ENCODE measurements around the gene CLEC2L.
"Not testable (repeated sequence)": the region's sequence is repeated elsewhere in the genome, so short reads cannot be mapped to it uniquely, and the experiment has no call there.

The CLEC2L gene

DNA sequence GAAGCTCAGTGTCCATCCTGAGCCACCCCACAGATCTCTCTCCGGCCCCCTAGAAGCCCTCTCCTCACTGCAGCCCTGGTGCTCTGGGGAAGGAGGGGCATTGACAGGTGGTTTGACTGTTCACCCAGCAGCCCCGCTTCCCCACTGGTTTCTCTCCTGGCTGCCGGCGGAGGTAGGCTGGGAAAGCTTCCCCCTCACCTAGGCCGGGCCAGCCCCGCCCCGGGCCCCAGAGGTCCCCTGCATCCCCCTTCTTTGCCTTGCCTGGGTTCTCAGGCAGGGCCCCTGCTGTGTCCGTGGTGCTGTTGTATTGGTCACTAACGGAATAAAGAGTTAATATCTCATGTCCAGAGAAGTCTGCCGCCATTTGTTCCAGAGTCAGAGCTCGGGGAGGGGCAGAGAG is 21.2 kb downstream of the CLEC2L start:
- H3K4me3 ChIP-seq: no peak overlapping the region
- H3K27ac ChIP-seq: no peak overlapping the region

DNA sequence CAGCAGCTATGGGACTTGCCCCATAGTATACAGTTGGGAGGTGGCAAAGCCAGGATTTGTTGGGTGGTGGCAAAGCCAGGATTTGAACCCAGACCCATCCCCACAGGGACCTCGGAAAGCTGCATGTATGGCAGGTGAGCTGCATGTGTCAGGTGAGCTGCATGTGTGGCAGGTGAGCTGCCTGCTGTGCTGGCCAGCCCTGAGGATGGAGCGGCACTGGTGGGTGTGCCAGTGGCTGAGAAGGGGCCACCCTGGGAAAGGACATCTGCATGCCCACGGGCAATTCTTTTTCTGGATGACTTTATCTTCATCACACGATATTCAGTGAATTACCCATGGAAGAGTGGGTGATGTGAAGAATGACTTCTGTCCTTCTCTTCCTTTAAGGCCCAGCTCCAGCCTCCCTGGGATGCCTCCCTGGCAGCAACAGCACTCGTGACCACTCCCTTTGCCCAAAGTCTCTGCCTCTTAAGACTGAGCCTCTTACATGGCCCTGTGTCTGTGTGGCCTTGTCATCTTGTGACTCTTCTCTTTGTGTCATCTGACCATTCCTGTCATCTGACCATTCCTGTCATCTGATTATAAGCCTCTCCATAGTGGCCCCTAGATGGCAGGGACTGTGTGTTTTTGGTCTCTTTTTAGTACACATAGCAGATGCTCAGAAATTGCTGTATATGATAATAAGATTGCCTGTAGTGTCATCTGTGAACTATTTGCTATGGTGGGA is 25.0 kb downstream of the CLEC2L start:
- Histone ChIP-seq H3K4me3 (no peak overlapping the region), H3K27ac (no peak overlapping the region)

DNA sequence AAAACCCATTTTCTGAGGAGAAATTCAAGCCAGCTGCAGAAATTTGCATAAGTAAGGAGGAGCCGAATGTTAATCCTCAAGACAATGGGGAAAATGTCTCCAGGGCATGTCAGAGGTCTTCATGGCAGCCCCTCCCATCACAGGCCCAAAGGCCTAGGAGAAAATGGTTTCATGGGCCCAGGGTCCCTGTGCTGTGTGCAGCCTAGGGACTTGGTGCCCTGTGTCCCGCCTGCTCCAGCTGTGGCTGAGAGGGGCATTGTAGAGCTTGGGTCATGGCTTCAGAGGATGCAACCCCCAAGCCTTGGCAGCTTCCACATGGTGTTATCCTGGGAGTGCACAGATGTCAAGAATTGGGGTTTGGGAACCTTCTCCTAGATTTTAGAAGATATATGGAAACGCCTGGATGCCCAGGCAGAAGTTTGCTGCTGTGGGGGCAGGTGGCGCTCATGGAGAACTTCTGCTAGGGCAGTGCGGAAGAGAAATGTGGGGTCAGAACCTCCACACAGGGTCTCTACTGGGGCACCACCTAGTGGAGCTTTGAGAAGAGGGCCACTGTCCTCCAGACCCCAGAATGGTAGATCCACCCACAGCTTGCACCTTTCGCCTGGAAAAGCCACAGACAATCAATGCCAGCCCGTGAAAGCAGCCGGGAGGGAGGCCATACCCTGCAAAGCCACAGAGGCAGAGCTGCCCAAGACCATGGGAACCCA is 30.7 kb downstream of the CLEC2L start:
- not testable (repeated sequence) for H3K4me3 ChIP-seq, H3K27ac ChIP-seq

- Histone ChIP-seq H3K4me3 (no peak overlapping the region), H3K27ac (no peak overlapping the region)
Measured at GRCh38 chr7:139557857-139558581, 34.5 kb downstream of the CLEC2L start.

GRCh38 chr7:139559364-139560105 is 36.0 kb downstream of the CLEC2L start:
- H3K4me3 ChIP-seq: no peak overlapping the region
- H3K27ac ChIP-seq: no peak overlapping the region

- Histone ChIP-seq H3K4me3 (no peak overlapping the region), H3K27ac (no peak overlapping the region)
Measured at GRCh38 chr7:139560199-139560598, 36.7 kb downstream of the CLEC2L start.

DNA sequence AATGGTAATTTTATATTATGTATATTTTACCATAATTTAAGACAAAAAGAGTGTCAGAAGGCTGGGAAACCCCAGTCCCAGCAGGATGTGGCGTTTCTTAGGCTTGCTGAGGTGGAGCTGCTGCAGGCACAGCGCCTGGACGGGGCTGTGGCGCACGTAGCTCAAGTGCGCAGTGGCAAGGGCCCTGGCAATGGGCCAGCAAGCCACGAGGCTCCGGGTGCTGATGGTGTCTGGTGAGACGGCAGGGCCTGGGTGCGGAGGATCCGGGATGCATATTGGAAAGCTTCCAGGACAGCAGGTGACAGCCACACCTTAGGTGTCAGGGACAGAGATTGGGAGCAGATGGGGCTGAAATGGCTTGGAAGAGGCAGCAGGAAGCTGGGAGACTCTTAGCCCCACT is 37.2 kb downstream of the CLEC2L start:
- H3K27ac ChIP-seq: no peak overlapping the region
- H3K4me3 ChIP-seq: no peak overlapping the region

DNA sequence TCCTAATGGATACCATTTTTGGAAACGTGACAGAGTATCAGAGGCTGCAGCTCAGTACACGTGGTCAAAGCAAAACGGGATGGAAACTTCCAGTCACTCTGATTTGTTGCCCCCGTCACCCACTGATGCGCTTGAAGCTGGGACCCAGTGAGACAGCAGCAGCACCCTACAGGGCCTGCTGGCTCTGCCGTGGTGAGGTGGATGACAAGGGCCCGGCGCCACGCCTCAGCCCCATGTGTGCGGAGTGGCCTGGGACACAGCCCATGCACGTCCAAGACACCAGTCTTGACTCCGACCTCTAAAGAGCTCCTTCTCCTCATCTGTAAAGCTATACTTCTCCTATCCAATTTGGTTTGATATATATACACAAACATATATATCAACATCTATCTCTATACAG is 39.0 kb downstream of the CLEC2L start:
- H3K27ac ChIP-seq: no peak overlapping the region
- H3K4me3 ChIP-seq: no peak overlapping the region

DNA sequence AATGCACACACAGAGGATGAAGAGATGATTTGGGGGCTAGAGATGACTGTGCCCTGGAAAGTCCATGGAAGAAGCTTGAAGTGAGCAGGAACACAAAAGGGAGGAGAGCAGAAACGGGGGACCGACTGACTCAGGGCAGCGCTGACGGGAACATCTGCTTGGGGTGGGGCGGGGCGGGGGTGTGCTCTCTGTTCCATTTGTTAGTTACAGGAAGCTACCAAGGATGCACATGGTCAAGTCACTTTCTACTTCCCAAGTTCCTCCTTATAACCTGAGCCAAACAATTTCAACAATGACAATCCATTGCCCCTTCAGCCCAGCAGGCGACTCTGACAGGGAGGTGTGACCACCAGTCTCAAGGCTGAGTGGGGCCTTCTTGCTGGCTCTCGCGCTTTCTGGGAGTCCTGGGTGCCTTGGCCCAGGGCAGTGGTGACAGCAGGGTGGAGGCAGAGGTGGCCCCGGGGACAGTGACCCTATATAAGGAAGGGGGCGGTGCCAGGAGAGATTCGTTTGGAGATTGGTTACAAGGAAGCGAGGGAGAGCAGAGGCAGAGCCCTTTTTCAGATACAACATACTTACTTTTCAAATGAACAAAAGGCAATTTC is 39.6 kb downstream of the CLEC2L start:
- H3K27ac ChIP-seq: no peak overlapping the region
- no peak overlapping the region for H3K4me3 ChIP-seq

- H3K4me3 ChIP-seq: no peak overlapping the region
- no peak overlapping the region for H3K27ac ChIP-seq
Measured at GRCh38 chr7:139563856-139564255, 40.4 kb downstream of the CLEC2L start.

DNA sequence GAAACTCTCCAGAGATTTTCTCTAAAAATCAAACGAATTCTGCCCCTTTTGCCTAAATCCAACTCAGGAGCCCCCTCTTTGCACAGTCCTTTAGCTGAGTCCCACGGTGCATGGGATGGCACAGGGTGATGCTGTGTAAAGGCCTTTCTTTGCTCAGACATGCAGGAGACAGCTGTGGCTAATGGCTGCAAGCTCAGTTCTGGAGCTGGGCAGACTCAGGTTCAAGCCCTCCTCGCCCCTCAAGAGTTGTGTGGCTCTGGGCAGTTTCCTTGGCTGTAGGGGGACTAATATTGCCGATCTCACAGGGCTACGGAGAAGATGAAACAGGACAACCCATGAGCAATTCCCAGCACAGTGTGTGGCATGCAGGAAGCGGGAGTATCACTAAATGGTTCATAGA is 42.6 kb downstream of the CLEC2L start:
- H3K27ac ChIP-seq: no peak overlapping the region
- H3K4me3 ChIP-seq: no peak overlapping the region

DNA sequence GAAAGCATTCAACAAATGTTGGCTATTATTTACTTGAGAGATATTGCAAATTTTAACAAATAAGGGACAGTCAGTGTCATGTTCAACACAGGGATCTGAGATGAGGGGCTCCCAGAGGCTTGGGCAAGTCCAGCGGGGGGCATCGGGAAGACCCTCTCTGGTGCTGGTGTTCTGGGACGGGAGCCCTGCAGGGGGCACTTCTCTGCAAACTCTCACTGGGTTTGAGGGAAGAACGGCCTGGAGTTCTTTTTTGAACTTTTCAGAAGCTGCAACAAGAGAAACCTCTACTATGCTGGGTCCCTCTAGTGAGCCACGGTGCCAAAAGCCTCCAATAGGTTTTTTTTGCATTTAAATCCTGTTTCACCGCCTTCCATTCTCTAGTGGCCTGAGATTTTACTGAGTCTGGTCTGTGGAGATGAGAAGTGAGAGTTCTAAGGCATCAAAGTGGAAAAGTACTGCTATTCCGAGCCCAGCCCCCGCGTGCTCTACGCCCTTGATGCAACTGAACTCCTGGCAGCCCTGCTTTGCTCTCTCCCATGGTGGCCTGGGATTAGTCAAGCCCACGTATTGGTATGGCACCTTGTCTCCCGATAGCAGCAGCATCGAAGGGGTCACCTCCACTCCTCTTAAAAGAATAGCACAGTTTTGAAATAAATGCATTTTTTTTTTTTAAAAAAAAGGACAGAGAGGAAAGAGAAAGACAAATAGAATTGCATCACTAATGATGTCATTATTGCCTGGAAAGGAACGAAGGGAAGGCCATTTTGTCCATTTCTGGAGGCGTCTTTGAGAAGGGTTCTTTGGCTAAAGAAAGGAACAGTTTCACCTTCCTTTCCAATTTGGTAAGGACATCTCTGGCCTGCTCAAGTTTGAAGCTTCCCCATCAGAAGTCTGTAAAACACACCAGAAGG is 43.5 kb downstream of the CLEC2L start:
- no peak overlapping the region for H3K27ac ChIP-seq
- no peak overlapping the region for H3K4me3 ChIP-seq

GRCh38 chr7:139567647-139568345 is 44.3 kb downstream of the CLEC2L start:
- no peak overlapping the region for H3K27ac ChIP-seq

DNA sequence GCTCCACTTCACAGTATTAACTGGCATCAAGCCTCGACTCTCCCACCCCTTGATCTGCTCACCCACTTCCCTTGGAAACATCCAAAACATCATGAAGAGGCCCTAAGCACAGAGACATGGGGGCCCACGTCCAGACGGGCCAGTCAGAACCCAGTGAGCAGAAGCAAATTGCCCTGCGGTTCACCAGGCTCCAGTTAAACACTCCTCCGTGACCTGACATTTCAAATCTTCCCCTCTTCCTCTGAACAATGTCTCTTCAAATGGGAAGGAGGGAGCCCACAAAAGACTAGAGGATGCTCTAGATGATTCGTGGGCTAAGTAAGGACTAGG is 44.8 kb downstream of the CLEC2L start:
- Histone ChIP-seq H3K4me3 (no peak overlapping the region), H3K27ac (no peak overlapping the region)

More at GRCh38 chr7:139567647-139568345, 44.3 kb downstream of the CLEC2L start:
- no peak overlapping the region for H3K4me3 ChIP-seq

DNA sequence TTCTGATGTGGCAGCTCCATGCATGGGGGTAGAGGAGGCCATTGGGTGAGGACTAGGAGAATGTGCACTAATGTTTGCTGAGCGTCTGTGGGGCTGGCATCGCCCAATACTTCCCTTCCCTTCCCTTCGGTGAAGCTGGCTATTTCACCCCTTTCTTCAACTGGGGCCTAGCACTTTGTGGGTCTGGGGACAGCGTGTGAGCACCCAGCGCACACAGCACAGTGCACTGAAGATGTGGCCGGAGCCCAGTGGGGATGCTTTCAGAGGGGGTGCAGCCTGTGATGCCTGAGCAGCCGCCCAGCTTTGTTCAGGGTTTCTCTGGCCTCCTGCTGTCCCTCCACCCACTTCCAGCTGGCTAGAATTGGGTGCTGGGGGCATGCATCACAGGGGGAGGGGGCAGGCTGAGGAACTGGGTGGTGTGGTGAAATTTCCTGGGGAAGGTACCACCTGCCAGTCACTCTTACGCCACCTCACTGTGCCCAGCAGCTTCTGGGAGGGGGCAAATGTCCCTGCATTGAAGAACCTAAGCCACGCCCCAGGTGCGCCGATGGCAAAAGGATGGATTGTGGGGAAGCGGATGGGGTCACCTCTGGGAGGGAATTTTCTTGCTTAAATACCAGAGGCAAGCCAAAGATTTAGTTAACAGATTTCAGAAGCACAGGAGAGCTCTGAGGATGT is 45.5 kb downstream of the CLEC2L start:
- H3K4me3 ChIP-seq: no peak overlapping the region
- no peak overlapping the region for H3K27ac ChIP-seq

DNA sequence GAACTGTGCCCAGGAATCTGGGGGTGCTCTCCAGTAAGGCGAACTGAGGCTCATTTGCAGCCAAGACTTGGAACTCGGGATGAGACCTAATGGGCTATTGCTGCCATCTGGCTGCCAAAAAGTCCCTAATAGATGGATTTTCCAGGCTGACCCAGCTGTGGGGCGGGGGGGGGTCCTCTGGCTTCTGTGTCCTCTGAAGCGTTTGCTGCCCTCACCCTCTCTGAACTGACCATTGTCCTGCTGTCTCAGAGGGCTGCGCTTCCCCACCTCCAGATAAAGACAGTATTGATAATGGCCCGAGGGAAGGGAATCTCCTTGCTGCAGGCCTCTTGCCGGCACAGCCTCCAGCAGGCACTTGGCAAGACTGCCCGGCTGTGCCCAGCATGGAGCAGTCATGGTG is 46.6 kb downstream of the CLEC2L start:
- Histone ChIP-seq H3K27ac (no peak overlapping the region), H3K4me3 (no peak overlapping the region)

GRCh38 chr7:139570626-139571025 is 47.1 kb downstream of the CLEC2L start:
- H3K4me3 ChIP-seq: no peak overlapping the region
- no peak overlapping the region for H3K27ac ChIP-seq

GRCh38 chr7:139571190-139571589 is 47.7 kb downstream of the CLEC2L start:
- no peak overlapping the region for H3K27ac ChIP-seq

More at GRCh38 chr7:139571190-139571589, 47.7 kb downstream of the CLEC2L start:
- H3K4me3 ChIP-seq: no peak overlapping the region
